Hepatocyte (in vitro differentiated cells): Measurements from ENCODE around the gene DGKK.

ENCODE experiments used
- CTCF ChIP-seq: fragments of 200-600 bp; sonication (generic); IDR thresholded peaks from 2 replicates; pipeline ENCODE4 v1.5.1; 2016; ENCODE audit warnings: antibody characterized with exemption, mild to moderate bottlenecking; ENCODE audit not compliant: poor library complexity
- EZH2 ChIP-seq: fragments of 200-600 bp; sonication (generic); IDR thresholded peaks from 2 replicates; pipeline ENCODE4 v1.6.1; 2016; ENCODE audit warnings: antibody characterized with exemption, mild to moderate bottlenecking, borderline replicate concordance
- EZH2phosphoT487 ChIP-seq: fragments of 200-600 bp; sonication (generic); IDR thresholded peaks from one replicate; pipeline ENCODE4 v1.6.1; 2018; ENCODE audit warnings: antibody characterized with exemption, mild to moderate bottlenecking, low read depth, moderate library complexity; ENCODE audit not compliant: unreplicated experiment, severe bottlenecking

- no peak for TF ChIP-seq CTCF
- TF ChIP-seq EZH2 = peak; percentile 24
- no peak for TF ChIP-seq EZH2phosphoT487
These were observed 1.4 kb downstream of the DGKK start for GRCh38 chrX:50469206-50469605.
